ENCODE measurements around the gene OR2T35.

DNA sequence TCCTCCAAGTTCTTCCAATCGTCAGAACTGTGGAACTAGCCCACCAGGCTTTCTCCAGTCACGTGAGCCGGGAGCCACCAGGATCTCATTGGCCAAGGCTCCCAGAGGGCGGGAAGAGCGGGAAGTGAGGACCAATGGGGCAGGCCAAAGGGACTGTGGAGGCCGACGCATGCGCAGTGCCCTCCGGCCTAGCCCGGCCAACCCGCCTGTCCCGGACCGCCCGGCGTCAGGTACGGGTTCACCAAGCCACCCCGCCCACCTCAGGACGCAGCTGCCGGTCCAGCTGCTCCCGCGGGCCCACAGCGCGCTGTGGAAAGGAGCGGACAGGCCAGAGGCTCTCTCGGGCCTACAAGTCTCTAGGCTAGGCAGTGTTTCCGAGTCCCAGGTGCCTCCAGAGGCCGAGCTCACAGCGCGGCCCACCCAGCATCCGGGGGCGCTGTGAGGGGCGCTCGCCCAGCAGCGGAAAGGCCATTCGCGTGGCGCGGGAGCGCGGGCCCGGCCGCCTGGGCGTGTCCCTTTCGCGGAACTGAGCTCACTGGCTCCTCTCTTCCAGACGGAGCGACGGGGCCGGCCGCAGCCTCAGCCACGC lies 46.6 kb upstream of the OR2T35 start:
- TF ChIP-seq, protein P1, sequence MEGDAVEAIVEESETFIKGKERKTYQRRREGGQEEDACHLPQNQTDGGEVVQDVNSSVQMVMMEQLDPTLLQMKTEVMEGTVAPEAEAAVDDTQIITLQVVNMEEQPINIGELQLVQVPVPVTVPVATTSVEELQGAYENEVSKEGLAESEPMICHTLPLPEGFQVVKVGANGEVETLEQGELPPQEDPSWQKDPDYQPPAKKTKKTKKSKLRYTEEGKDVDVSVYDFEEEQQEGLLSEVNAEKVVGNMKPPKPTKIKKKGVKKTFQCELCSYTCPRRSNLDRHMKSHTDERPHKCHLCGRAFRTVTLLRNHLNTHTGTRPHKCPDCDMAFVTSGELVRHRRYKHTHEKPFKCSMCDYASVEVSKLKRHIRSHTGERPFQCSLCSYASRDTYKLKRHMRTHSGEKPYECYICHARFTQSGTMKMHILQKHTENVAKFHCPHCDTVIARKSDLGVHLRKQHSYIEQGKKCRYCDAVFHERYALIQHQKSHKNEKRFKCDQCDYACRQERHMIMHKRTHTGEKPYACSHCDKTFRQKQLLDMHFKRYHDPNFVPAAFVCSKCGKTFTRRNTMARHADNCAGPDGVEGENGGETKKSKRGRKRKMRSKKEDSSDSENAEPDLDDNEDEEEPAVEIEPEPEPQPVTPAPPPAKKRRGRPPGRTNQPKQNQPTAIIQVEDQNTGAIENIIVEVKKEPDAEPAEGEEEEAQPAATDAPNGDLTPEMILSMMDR (IDR thresholded peaks at IDR 0.05), result no peak
- TF ChIP-seq EP300 (IDR thresholded peaks at IDR 0.05), result no peak
- TF ChIP-seq POLR2AphosphoS5 (IDR thresholded peaks at IDR 0.05), result no peak
- TF ChIP-seq POLR2A (IDR thresholded peaks at IDR 0.05), result no peak
